Measurements from ENCODE around the gene PROS1.

- TF ChIP-seq EZH2 (IDR thresholded peaks at IDR 0.05; ENCODE audit: borderline replicate concordance, insufficient read depth, low read depth, low read length, poor library complexity, severe bottlenecking) = no peak
- TF ChIP-seq CTCF (IDR thresholded peaks at IDR 0.05) = no peak
Measured at GRCh38 chr3:94019659-94020058, 46.0 kb upstream of the PROS1 start.
